Measurements from ENCODE around the gene ARHGAP18. TPM values are rescaled to one million over a fixed set of nuclear protein-coding genes. Genes with fewer than 3 reads are reported as not detected.

The ARHGAP18 gene
- total RNA-seq, 1 donor from 2014 or later: 60.8 TPM

DNA sequence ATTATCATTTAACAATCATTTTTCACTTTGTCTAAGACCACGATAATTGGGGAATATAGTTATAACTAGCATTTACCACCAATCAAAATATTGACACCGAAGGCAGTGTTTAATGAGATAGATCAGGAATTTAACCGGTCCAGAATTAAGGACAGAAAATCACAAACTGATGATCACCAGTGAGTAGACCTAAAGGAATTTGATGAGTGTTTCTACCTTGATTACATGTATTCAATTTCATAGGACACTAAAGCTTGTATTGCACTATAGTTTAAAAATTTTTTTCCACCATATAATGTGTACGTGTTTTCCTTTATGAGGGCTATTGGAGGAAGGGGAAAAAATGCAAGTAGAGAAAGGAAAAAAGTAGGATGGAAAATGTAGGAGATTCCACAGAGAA lies 22.6 kb upstream of the ARHGAP18 start:
- Histone ChIP-seq H3K36me3 (no peaks in the 10 kb centered on the region), H3K4me3 (no peak overlapping the region), H3K27ac (no peak overlapping the region), H3K27me3 (no peaks in the 10 kb centered on the region), H3K9me3 (no peaks in the 10 kb centered on the region), H3K4me1 (peaks cover 10% of the 10 kb centered on the region)
- intact Hi-C loops (cut with DNase I): no loop called here
- DNase-seq: no peak
- TF ChIP-seq, protein P1, sequence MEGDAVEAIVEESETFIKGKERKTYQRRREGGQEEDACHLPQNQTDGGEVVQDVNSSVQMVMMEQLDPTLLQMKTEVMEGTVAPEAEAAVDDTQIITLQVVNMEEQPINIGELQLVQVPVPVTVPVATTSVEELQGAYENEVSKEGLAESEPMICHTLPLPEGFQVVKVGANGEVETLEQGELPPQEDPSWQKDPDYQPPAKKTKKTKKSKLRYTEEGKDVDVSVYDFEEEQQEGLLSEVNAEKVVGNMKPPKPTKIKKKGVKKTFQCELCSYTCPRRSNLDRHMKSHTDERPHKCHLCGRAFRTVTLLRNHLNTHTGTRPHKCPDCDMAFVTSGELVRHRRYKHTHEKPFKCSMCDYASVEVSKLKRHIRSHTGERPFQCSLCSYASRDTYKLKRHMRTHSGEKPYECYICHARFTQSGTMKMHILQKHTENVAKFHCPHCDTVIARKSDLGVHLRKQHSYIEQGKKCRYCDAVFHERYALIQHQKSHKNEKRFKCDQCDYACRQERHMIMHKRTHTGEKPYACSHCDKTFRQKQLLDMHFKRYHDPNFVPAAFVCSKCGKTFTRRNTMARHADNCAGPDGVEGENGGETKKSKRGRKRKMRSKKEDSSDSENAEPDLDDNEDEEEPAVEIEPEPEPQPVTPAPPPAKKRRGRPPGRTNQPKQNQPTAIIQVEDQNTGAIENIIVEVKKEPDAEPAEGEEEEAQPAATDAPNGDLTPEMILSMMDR (IDR thresholded peaks at IDR 0.05): no peak
- ATAC-seq: no peak

- no peak overlapping the region for H3K27ac ChIP-seq
Observed at GRCh38 chr6:129732034-129732433, 22.1 kb upstream of the ARHGAP18 start.

DNA sequence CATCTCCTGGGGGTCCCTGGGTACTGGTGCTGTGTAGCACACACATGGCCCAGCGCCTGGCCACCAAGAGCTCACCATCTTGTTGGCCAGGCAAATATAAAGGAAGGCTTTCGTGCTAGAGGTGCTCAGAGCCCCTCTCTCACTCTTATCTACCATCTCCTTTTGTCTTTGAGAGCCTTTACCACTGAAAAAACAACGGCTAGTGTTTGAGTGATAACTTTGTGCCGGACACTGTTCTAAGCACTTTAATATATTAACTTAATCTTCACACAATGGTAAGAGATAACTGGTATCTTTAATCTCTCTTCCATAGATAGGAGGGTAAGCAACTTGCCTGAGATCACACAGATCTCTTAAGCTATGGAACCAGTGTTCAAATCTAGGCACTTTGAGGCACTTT lies 21.5 kb upstream of the ARHGAP18 start:
- no peak for DNase-seq
- ATAC-seq: no peak
- intact Hi-C loops (cut with DNase I): no loop called here
- Histone ChIP-seq H3K27me3 (no peaks in the 10 kb centered on the region), H3K36me3 (no peaks in the 10 kb centered on the region), H3K4me3 (no peak overlapping the region), H3K9me3 (no peaks in the 10 kb centered on the region), H3K4me1 (peaks cover 10% of the 10 kb centered on the region), H3K27ac (no peak overlapping the region)
- TF ChIP-seq, protein P1 (IDR thresholded peaks at IDR 0.05): no peak

More at GRCh38 chr6:129732034-129732433, 22.1 kb upstream of the ARHGAP18 start:
- Histone ChIP-seq H3K4me1 (peaks cover 10% of the 10 kb centered on the region), H3K36me3 (no peaks in the 10 kb centered on the region), H3K27me3 (no peaks in the 10 kb centered on the region), H3K4me3 (no peak overlapping the region), H3K9me3 (no peaks in the 10 kb centered on the region)
- no peak for DNase-seq
- TF ChIP-seq, protein P1 (IDR thresholded peaks at IDR 0.05): no peak
- intact Hi-C loops (cut with DNase I): no loop called here
- ATAC-seq: no peak

DNA sequence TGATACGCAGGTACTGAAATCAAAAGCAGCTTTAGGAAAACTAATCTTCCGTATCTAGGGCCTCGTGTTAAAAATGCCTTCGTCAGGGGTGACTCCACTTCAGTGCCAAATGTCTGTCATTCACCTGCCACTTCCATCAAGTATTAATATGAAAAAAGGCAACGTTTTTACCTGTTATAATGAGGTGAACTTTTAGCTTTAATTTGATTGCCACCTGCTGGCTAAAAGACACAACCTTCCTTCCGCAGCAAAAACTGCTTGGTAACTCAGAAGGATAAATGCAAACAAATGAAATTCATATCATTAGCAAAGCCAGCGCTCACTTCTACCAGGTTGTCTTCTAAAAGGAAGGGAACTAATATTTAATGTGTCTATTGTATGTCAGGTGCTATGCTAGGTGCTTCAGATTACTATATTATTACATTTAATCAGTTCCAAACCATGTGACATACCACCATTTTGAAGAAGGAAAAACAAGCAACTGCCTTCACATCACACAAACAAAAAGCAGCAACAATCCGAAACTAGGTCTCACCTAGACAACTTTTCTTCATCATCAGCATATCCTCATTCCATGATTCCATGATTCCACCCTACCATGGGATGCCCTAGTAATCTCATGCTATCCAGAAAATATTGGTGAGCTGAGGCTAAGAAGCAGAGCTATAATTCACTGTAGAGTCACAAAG lies 20.6 kb upstream of the ARHGAP18 start:
- Histone ChIP-seq H3K4me3 (no peak overlapping the region), H3K36me3 (no peaks in the 10 kb centered on the region), H3K27me3 (no peaks in the 10 kb centered on the region), H3K27ac (no peak overlapping the region), H3K9me3 (no peaks in the 10 kb centered on the region), H3K4me1 (peaks cover 10% of the 10 kb centered on the region)
- TF ChIP-seq, protein P1 (IDR thresholded peaks at IDR 0.05): peak; percentile 67
- intact Hi-C loops (cut with DNase I): no loop called here
- DNase-seq (no peak), ATAC-seq (peak; percentile 69)

- Histone ChIP-seq H3K27ac (no peak overlapping the region), H3K36me3 (no peaks in the 10 kb centered on the region), H3K9me3 (no peaks in the 10 kb centered on the region), H3K4me1 (peaks cover 10% of the 10 kb centered on the region), H3K27me3 (no peaks in the 10 kb centered on the region), H3K4me3 (no peak overlapping the region)
- intact Hi-C loops (cut with DNase I): loop anchor here (10.0 kb wide), 1 partner anchor 122 kb away; no protein-coding TSS in a partner anchor
- TF ChIP-seq, protein P1 (IDR thresholded peaks at IDR 0.05): no peak
- ATAC-seq (no peak), DNase-seq (no peak)
Observed at GRCh38 chr6:129726650-129727049, 16.7 kb upstream of the ARHGAP18 start.
